H4 (cell line): ENCODE data around the gene ANK3. TPM values are rescaled to one million over a fixed set of nuclear protein-coding genes. Genes with fewer than 3 reads are reported as not detected.

ENCODE experiments used
- DNase-seq: peaks from one replicate; pipeline ENCODE4 v3.0.0-alpha.2; 2015; ENCODE audit warnings: low spot score
- total RNA-seq: library from RNA; depleted of rRNA; stranded (reverse); fragments of >200 nt; shearing (Covaris generic); gene quantifications from 2 replicates; pipeline ENCODE4 v1.2.3, GENCODE V29; 2014

Gene ANK3
- total RNA-seq, 1 experiment from 2014 or later = 10.2 TPM

GRCh38 chr10:59984415-59984814, 405.3 kb downstream of the ANK3 start:
- DNase-seq = no peak

- no peak for DNase-seq
Observed at GRCh38 chr10:59980356-59980755, 409.3 kb downstream of the ANK3 start.

GRCh38 chr10:59977486-59977885, 412.2 kb downstream of the ANK3 start:
- DNase-seq = no peak

- DNase-seq = peak; percentile 29
Observed at GRCh38 chr10:59976909-59977308, 412.8 kb downstream of the ANK3 start.
